Astrocyte (in vitro differentiated cells and primary cell): Measurements from ENCODE around the gene NR4A2. TPM values are rescaled to one million over a fixed set of nuclear protein-coding genes. Genes with fewer than 3 reads are reported as not detected.
"Not testable (repeated sequence)": the region's sequence is repeated elsewhere in the genome, so short reads cannot be mapped to it uniquely, and the experiment has no call there.

Source experiments
- DNase-seq: peaks from one replicate; pipeline ENCODE4 v3.0.0-alpha.2; 2010; ENCODE audit warnings: low read depth
- FAIRE-seq: peaks from 2 replicates; lab custom pipeline; 2011; peaks lifted over from hg19 to GRCh38; lab: Jason Lieb, UNC
- H2AFZ ChIP-seq: 2 replicates; pipeline ENCODE4 v1.6.0; 2012; ENCODE audit warnings: low read depth, low read length, inconsistent platforms
- H3K27ac ChIP-seq: 2 replicates; pipeline ENCODE4 v1.5.1; 2011; ENCODE audit warnings: low read depth, low read length, inconsistent platforms
- H3K27me3 ChIP-seq: 2 replicates; pipeline ENCODE4 v1.6.0; 2011; ENCODE audit warnings: low read length, inconsistent platforms; ENCODE audit not compliant: insufficient read depth
- H3K36me3 ChIP-seq: 2 replicates; pipeline ENCODE4 v1.5.1; 2011; ENCODE audit warnings: low read length, inconsistent platforms; ENCODE audit not compliant: insufficient read depth
- H3K4me1 ChIP-seq: 2 replicates; pipeline ENCODE4 v1.5.1; 2011; ENCODE audit warnings: low read length, inconsistent platforms; ENCODE audit not compliant: insufficient read depth
- H3K4me2 ChIP-seq: 2 replicates; pipeline ENCODE4 v1.6.0; 2012; ENCODE audit warnings: low read length, inconsistent platforms
- H3K4me3 ChIP-seq: 2 replicates; pipeline ENCODE4 v1.5.1; 2011; ENCODE audit warnings: low read depth, mild to moderate bottlenecking, low read length, inconsistent platforms; ENCODE audit not compliant: insufficient read depth
- H3K79me2 ChIP-seq: 2 replicates; pipeline ENCODE4 v1.6.0; 2012; ENCODE audit warnings: mild to moderate bottlenecking, low read length, inconsistent platforms; ENCODE audit not compliant: insufficient read depth
- H3K9ac ChIP-seq: 2 replicates; pipeline ENCODE4 v1.6.0; 2012; ENCODE audit warnings: mild to moderate bottlenecking, low read length, inconsistent platforms
- H3K9me3 ChIP-seq: 2 replicates; pipeline ENCODE4 v1.5.1; 2012; ENCODE audit warnings: low read depth, mild to moderate bottlenecking, low read length, inconsistent platforms; ENCODE audit not compliant: insufficient read depth
- H4K20me1 ChIP-seq: 2 replicates; pipeline ENCODE4 v1.6.0; 2012; ENCODE audit warnings: low read length, inconsistent platforms; ENCODE audit not compliant: insufficient read depth
- H3K27ac Mint-ChIP-seq: one replicate; pipeline ENCODE4 v1.8.0; 2021; ENCODE audit warnings: mild to moderate bottlenecking, mixed read lengths; ENCODE audit not compliant: unreplicated experiment
- H3K27me3 Mint-ChIP-seq: one replicate; pipeline ENCODE4 v1.8.0; 2021; ENCODE audit warnings: low read depth, mixed read lengths; ENCODE audit not compliant: unreplicated experiment
- H3K36me3 Mint-ChIP-seq: one replicate; pipeline ENCODE4 v1.8.0; 2021; ENCODE audit warnings: low read depth, mixed read lengths; ENCODE audit not compliant: unreplicated experiment
- H3K4me1 Mint-ChIP-seq: one replicate; pipeline ENCODE4 v1.8.0; 2021; ENCODE audit warnings: low read depth, mixed read lengths; ENCODE audit not compliant: unreplicated experiment
- H3K4me3 Mint-ChIP-seq: one replicate; pipeline ENCODE4 v1.8.0; 2021; ENCODE audit warnings: mild to moderate bottlenecking, moderate library complexity, mixed read lengths; ENCODE audit not compliant: unreplicated experiment
- H3K9me3 Mint-ChIP-seq: one replicate; pipeline ENCODE4 v1.8.0; 2021; ENCODE audit warnings: mild to moderate bottlenecking, mixed read lengths; ENCODE audit not compliant: unreplicated experiment
- CTCF ChIP-seq: IDR thresholded peaks from 2 replicates; pipeline ENCODE4 v1.5.1; 2011; ENCODE audit warnings: low read depth, mild to moderate bottlenecking, inconsistent platforms, low read length, moderate library complexity; ENCODE audit not compliant: insufficient read depth
- EZH2 ChIP-seq: IDR thresholded peaks from 2 replicates; pipeline ENCODE4 v1.6.1; 2012; ENCODE audit warnings: mild to moderate bottlenecking, low read length, inconsistent platforms; ENCODE audit not compliant: insufficient read depth
- total RNA-seq: library from RNA; stranded (reverse); gene quantifications from 2 replicates; pipeline ENCODE4 v1.2.1, GENCODE V29; 2021

Gene NR4A2
- total RNA-seq, 1 donor from 2014 or later = 1.3 TPM

- H3K9ac ChIP-seq = no peak overlapping the region
- no peaks in the 10 kb centered on the region for H3K4me1 Mint-ChIP-seq
These were observed 32.2 kb downstream of the NR4A2 start for GRCh38 chr2:156300337-156300736.

GRCh38 chr2:156294945-156295580 lies 37.5 kb downstream of the NR4A2 start:
- no peaks in the 10 kb centered on the region for H3K4me1 Mint-ChIP-seq
- no peaks in the 10 kb centered on the region for H3K36me3 ChIP-seq
- H3K9ac ChIP-seq = no peak overlapping the region
- H4K20me1 ChIP-seq = no peaks in the 10 kb centered on the region
- DNase-seq (peak; percentile 1), FAIRE-seq (no peak)
- no peaks in the 10 kb centered on the region for H3K4me1 ChIP-seq
- no peaks in the 10 kb centered on the region for H3K9me3 ChIP-seq
- H3K27ac Mint-ChIP-seq = no peak overlapping the region
- no peaks in the 10 kb centered on the region for H3K27me3 Mint-ChIP-seq
- no peak overlapping the region for H3K27ac ChIP-seq
- no peaks in the 10 kb centered on the region for H3K79me2 ChIP-seq
- H2AFZ ChIP-seq = no peak overlapping the region
- H3K27me3 ChIP-seq = no peaks in the 10 kb centered on the region
- H3K9me3 Mint-ChIP-seq = peaks cover 6% of the 10 kb centered on the region
- no peaks in the 10 kb centered on the region for H3K36me3 Mint-ChIP-seq
- TF ChIP-seq EZH2 (no peak), CTCF (no peak)
- H3K4me3 Mint-ChIP-seq = no peak overlapping the region
- no peak overlapping the region for H3K4me3 ChIP-seq
- H3K4me2 ChIP-seq = no peak overlapping the region

More at GRCh38 chr2:156300337-156300736, 32.2 kb downstream of the NR4A2 start:
- no peak for DNase-seq
- Mint-ChIP-seq H3K36me3 (no peaks in the 10 kb centered on the region), H3K27me3 (no peaks in the 10 kb centered on the region), H3K27ac (no peak overlapping the region), H3K4me3 (no peak overlapping the region), H3K9me3 (peaks cover 4% of the 10 kb centered on the region)
- TF ChIP-seq CTCF = no peak
- TF ChIP-seq EZH2 = no peak
- no peaks in the 10 kb centered on the region for H4K20me1 ChIP-seq
- H3K4me3 ChIP-seq = no peak overlapping the region
- no peaks in the 10 kb centered on the region for H3K4me1 ChIP-seq
- H3K27ac ChIP-seq = no peak overlapping the region
- FAIRE-seq = no peak
- H3K9me3 ChIP-seq = no peaks in the 10 kb centered on the region
- H2AFZ ChIP-seq = no peak overlapping the region
- H3K27me3 ChIP-seq = no peaks in the 10 kb centered on the region
- H3K4me2 ChIP-seq = no peak overlapping the region
- H3K36me3 ChIP-seq = no peaks in the 10 kb centered on the region
- no peaks in the 10 kb centered on the region for H3K79me2 ChIP-seq

- H3K4me3 Mint-ChIP-seq, H3K27me3 ChIP-seq, H3K9me3 ChIP-seq, H3K36me3 Mint-ChIP-seq, H2AFZ ChIP-seq, H3K27ac ChIP-seq, H3K36me3 ChIP-seq, DNase-seq, H3K9me3 Mint-ChIP-seq, H3K4me1 ChIP-seq, H3K4me2 ChIP-seq, H3K9ac ChIP-seq, H3K27ac Mint-ChIP-seq, H3K4me3 ChIP-seq, H3K79me2 ChIP-seq, H4K20me1 ChIP-seq, H3K27me3 Mint-ChIP-seq, FAIRE-seq, H3K4me1 Mint-ChIP-seq: not testable (repeated sequence)
These were observed 39.1 kb downstream of the NR4A2 start for GRCh38 chr2:156293382-156293781.
